Measurements from ENCODE around the gene COL8A1.

- TF ChIP-seq, protein P1, sequence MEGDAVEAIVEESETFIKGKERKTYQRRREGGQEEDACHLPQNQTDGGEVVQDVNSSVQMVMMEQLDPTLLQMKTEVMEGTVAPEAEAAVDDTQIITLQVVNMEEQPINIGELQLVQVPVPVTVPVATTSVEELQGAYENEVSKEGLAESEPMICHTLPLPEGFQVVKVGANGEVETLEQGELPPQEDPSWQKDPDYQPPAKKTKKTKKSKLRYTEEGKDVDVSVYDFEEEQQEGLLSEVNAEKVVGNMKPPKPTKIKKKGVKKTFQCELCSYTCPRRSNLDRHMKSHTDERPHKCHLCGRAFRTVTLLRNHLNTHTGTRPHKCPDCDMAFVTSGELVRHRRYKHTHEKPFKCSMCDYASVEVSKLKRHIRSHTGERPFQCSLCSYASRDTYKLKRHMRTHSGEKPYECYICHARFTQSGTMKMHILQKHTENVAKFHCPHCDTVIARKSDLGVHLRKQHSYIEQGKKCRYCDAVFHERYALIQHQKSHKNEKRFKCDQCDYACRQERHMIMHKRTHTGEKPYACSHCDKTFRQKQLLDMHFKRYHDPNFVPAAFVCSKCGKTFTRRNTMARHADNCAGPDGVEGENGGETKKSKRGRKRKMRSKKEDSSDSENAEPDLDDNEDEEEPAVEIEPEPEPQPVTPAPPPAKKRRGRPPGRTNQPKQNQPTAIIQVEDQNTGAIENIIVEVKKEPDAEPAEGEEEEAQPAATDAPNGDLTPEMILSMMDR (conservative IDR thresholded peaks at IDR 0.05 in 1 of 2, IDR thresholded peaks at IDR 0.05 in 1 of 2; ENCODE audit: extremely low read depth in 1 of 2, insufficient read depth in 1 of 2, low read depth in 1 of 2, low read length in 2 of 2): no peak
- TF ChIP-seq EZH2 (IDR thresholded peaks at IDR 0.05; ENCODE audit: borderline replicate concordance, low read length): no peak
Measured at GRCh38 chr3:99810403-99810802, 172.0 kb downstream of the COL8A1 start.
